Measurements from ENCODE around the gene SEMA3A. TPM values are rescaled to one million over a fixed set of nuclear protein-coding genes. Genes with fewer than 3 reads are reported as not detected.

The SEMA3A gene
- total and polyA plus RNA-seq, 2 of the 4 experiments (the other 2 are of a cell fraction) = 31.2 to 213 TPM

- Histone ChIP-seq H3K79me1 (ENCODE audit: low read depth in 1 of 2, low read length in 2 of 2) (peaks cover 15 to 35% of the 10 kb centered on the region in 2 experiments), H3K27ac (ENCODE audit: insufficient read depth, low read length) (no peak overlapping the region), H2AFZ (replicated peaks; ENCODE audit: low read length, poor library complexity) (no peak overlapping the region), H3K4me1 (ENCODE audit: control insufficient read depth, insufficient read depth, low read length) (no peaks in the 10 kb centered on the region), H2BK15ac (ENCODE audit: low read depth, low read length) (no peak overlapping the region), H4K91ac (ENCODE audit: insufficient read depth, low read depth, low read length) (no peak overlapping the region), H2BK20ac (ENCODE audit: low read depth, low read length) (no peak overlapping the region), H4K5ac (ENCODE audit: low read depth, low read length) (no peak overlapping the region), H3K14ac (replicated peaks; ENCODE audit: low read depth, low read length) (no peak overlapping the region), H3K18ac (ENCODE audit: low read depth, low read length) (no peak overlapping the region), H3K4me3 (ENCODE audit: insufficient read depth, low read depth, low read length) (no peak overlapping the region), H3K27me3 (ENCODE audit: control insufficient read depth, insufficient read depth, low read length) (no peaks in the 10 kb centered on the region), H2AK9ac (replicated peaks; ENCODE audit: low read depth, low read length, poor library complexity) (no peak overlapping the region), H3K9me3 (ENCODE audit: control insufficient read depth, insufficient read depth, low read length) (peaks cover 4% of the 10 kb centered on the region), H3K4ac (ENCODE audit: low read depth, low read length) (no peak overlapping the region), H2AK5ac (ENCODE audit: low read depth, low read length) (no peak overlapping the region), H3K9me1 (ENCODE audit: insufficient read depth, low read length) (peaks cover 2% of the 10 kb centered on the region), H4K20me1 (ENCODE audit: insufficient read depth, low read length) (peaks cover 6% of the 10 kb centered on the region; the same call in 1 of the 2 replicates), H3K23ac (ENCODE audit: low read depth, low read length) (no peak overlapping the region), H4K8ac (ENCODE audit: low read depth in 2 of 2, low read length in 2 of 2) (no peak overlapping the region), H3K36me3 (ENCODE audit: control insufficient read depth, insufficient read depth, low read length) (peaks cover 12% of the 10 kb centered on the region), H3K4me2 (ENCODE audit: low read depth, low read length) (no peak overlapping the region), H3K9ac (ENCODE audit: low read depth, low read length) (no peak overlapping the region), H3K56ac (ENCODE audit: extremely low read depth, insufficient read depth, low read length) (no peak overlapping the region), H2BK120ac (ENCODE audit: low read depth, low read length) (no peak overlapping the region), H2BK5ac (ENCODE audit: low read depth, low read length, poor library complexity, severe bottlenecking) (no peak overlapping the region)
- WGBS, 2 experiments (ENCODE audit: extremely low coverage in 2 of 2, insufficient read length in 1 of 2) = no CpG with 5 or more reads among the region's 2 CpGs
- ATAC-seq (ENCODE audit: low read depth) (no peak), DNase-seq (no peak)
- dilution Hi-C loops (cut with HindIII; ENCODE audit: low sequenced_read_pairs, unreplicated experiment) = no loop called here
- no TSS peak for BruUV-seq (replicated peaks)
- ChIA-PET POLR2A (ENCODE audit: unreplicated experiment) (no interaction called here), CTCF (no interaction called here)
- TF ChIP-seq, protein P1, sequence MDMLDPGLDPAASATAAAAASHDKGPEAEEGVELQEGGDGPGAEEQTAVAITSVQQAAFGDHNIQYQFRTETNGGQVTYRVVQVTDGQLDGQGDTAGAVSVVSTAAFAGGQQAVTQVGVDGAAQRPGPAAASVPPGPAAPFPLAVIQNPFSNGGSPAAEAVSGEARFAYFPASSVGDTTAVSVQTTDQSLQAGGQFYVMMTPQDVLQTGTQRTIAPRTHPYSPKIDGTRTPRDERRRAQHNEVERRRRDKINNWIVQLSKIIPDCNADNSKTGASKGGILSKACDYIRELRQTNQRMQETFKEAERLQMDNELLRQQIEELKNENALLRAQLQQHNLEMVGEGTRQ (IDR thresholded peaks at IDR 0.05; ENCODE audit: low read depth, low read length) = no peak
- TF ChIP-seq MXI1 (IDR thresholded peaks at IDR 0.05; ENCODE audit: borderline replicate concordance, low read depth, low read length) (no peak), BHLHE40 (IDR thresholded peaks at IDR 0.05; ENCODE audit: low read depth, low read length) (no peak)
- in situ Hi-C loops (cut with MboI; ENCODE audit: low sequenced_read_pairs) = no loop called here
- intact Hi-C loops (cut with micrococcal nuclease) = no loop called here
Observed at GRCh38 chr7:84170646-84171045, 23.9 kb downstream of the SEMA3A start.
